Mammary epithelial cell (primary cell): ENCODE data around the gene ATP5F1E.

Experiments
- CTCF ChIP-seq, 2 donors: IDR thresholded peaks in 1 of 2; conservative IDR thresholded peaks in 1 of 2; 2 replicates each; pipeline ENCODE4 v1.5.1; 2011 to 2012; ENCODE audit warnings: inconsistent platforms in 2 of 2, low read length in 2 of 2, mild to moderate bottlenecking in 2 of 2, control low read depth in 1 of 2, low read depth in 1 of 2; ENCODE audit not compliant: insufficient read depth in 1 of 2; ENCODE audit errors: extremely low read depth in 1 of 2
- EZH2 ChIP-seq: IDR thresholded peaks from 2 replicates; pipeline ENCODE4 v1.6.1; 2012; ENCODE audit warnings: low read length, inconsistent platforms, borderline replicate concordance

GRCh38 chr20:59063358-59064213 lies 31.5 kb upstream of the ATP5F1E start:
- TF ChIP-seq CTCF (conservative IDR thresholded peaks at IDR 0.05 in 1 of 2, IDR thresholded peaks at IDR 0.05 in 1 of 2; ENCODE audit: extremely low read depth in 1 of 2, insufficient read depth in 1 of 2, low read depth in 1 of 2, low read length in 2 of 2) (no peak), EZH2 (no peak)
